DMS 273 (cell line): ENCODE measurements around the gene CYP4F12.

Experiments
- DNase-seq: peaks from one replicate; lab custom pipeline; 2025; ENCODE audit not compliant: unreplicated experiment; lab: John Stamatoyannopoulos, UW

Gene CYP4F12

DNA sequence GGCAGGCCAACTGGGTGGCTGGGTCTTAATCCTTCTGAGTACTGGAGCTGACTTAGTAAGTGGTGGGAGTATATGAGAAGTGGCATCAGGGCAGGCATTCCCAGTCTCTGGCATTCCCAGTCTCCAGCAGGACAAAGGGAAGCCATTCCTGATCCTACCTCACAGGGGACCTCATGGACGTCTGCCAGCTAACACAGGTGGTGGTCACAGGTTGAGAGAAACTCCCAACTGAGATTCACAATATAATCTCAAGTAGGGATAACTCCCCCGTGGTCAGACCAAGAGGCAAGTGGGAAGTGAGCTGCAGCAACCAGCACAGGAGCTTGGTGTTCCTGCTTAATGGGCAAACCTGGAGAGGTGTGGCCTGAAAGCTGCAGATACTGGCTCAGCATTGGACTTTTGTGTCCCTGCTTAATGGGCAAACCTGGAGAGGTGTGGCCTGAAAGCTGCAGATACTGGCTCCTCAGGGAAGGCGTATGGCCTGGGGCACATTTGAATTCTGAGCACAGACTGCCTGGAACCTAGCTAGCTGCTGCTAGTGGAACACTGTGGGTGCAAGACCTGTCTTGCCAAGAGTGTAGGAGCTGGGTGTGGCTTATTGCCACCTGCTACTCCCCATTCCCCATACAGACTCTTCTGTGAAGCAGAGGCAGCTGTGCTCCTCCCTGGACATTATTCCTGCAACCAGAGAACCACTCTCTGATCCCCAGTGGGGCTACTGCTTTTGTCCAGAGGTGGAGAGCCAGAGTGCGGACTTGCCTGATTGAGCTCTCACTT, 29.1 kb downstream of the CYP4F12 start:
- DNase-seq, result peak; percentile 65

DNA sequence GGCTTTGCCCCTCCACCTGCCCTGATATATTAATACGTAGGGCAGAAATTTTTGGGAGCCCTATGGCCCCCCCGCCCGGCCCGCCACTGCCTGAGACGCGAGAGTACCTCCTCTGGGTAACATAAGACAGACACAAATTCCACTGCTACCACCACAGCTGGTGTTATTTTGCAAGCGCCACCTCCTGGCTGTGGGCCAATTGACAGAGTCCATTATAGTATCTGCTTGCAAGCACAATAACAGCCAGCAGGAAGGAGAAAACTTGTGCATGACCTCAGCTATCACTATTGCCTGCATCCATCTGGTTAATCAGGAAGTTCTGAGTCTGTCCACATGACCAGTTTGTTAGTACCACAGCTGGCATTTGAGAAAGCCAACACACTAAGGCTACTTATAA, 29.6 kb downstream of the CYP4F12 start:
- DNase-seq, result peak; percentile 95

DNA sequence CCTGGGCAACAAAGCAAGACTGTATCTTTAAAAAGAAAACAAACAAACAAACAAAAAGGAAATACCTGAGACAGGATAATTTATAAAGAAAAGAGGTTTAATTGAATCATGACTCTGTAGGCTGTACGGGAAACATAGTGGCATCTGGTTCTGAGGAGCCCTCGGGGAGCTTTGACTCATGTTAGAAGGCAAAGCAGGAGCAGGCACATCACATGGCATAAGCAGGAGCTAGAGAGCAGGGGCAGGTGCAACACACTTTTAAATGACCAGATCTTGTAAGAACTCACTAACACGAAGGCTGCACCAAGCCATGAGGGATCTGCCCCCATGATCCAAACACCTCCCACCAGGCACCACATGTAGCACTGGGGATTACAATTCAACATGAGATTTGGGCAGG, 41.8 kb downstream of the CYP4F12 start:
- no peak for DNase-seq

DNA sequence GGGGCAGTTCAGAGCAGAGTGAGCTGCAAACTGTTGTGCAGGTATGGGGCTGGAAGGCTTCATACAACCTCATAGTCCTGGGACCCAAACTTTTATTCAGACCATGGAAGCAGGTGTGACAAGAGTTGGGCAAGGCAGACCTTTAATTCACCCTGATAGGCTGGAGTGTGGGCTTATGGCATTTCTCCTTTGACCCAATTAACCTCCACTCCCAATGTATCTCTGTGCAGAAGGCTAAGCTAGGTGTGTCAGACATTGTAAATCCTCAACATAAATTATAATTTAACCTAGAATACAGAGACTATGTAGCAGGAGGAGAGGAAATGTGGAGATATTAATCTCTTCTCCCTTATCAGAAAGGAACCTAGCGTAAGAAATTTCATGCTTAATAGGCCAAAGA, 42.8 kb downstream of the CYP4F12 start:
- DNase-seq, result no peak

DNA sequence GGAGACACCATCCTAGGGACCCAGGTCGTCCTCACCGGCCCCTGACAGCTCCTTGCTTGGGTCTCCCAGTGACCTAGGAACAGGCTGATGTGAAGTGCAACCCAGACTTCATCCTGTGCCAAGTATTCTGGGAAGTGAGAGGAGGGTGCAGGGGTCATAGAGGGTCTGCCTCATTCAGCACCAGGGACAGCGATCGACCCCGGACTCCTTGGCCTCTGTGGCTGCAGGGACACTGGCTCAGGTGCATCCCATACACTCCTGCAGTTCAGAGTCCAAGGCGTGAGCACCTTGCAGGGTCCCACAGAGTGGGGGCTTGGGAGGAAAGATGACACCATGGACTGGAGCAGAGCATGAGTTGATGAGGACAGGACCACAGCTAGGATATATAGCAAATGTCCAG, 44.9 kb downstream of the CYP4F12 start:
- DNase-seq, result no peak

DNA sequence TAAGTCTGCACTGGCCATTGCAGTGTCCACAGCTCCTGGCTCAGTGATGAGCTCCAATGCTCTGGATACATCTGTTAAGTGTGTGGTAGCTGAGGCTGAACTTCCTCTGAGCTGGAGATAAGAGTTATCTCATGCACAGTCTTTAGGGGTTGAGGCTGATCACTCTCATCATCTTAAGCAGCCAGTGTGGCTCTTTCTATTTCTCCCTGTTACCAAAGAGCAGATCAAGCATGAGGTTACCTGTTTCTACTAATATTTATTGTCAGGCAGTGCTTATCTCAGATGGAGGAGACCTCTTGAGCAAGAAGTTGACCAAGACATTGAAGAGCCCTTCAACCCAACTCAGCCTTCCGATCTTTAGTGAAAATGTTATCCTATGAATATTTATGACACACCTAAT, 48.4 kb downstream of the CYP4F12 start:
- DNase-seq, result no peak

DNA sequence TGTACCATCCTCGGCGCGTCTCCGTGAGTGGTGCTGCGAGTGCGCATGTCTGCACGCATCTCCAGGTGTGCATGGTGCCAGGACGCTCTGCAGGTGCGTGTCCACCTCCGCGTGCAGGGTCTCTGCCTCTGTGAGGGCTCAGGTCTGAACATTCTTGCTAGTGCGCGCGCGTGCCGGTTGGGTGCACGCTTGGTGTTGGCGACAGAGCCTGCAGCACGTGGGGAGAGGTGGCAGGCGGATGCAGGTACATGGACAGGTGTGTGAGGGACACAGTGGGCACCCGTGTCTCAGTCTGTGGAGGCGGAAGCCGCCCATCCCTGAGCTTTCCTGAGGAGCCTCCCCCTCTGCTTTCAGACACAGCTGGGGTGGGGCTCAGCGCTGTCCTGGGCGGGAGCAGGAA, 50.1 kb downstream of the CYP4F12 start:
- no peak for DNase-seq

DNA sequence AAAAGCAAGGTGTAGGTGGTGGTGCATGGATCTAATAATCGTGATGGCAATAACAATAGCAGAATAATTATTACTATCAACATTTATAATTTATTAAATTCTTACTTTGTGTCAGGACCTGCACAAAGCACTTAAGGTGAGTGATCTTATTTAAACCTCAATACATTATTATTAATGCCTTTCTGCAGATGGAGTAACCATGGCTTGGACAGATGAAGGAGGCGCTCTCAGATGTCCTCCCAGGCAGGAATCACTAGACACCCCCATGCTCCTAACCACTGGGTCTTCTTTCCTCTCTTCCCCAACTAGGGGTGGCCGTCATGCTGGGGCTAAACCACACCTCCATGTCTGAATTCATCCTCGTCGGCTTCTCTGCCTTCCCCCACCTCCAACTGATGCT, 54.8 kb downstream of the CYP4F12 start, which contains the start of gene OR10H2:
Gene OR10H2 (plus strand): TSS at position 301 of the 400 bp plus-strand sequence. CDS start 20 bp downstream, at position 321.
- no peak for DNase-seq

DNA sequence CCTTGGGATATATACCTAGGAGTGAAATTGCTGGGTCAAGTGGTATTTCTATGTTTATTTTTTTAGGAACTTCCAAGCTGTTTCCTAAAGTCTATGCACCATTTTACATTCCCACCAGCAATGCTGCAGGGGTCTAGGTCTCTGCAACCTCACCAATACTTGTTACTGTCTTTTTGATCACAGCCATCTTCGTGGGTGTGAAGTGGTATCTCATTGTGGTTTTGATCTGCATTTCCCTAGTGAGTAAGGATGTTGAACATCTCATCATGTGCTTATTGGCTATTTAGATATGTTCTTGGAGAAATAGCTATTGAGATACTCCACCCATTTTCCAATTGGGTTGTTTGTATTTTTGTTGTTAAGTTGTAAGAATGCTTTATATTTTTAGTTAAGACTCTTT, 57.7 kb downstream of the CYP4F12 start:
- DNase-seq, result no peak

DNA sequence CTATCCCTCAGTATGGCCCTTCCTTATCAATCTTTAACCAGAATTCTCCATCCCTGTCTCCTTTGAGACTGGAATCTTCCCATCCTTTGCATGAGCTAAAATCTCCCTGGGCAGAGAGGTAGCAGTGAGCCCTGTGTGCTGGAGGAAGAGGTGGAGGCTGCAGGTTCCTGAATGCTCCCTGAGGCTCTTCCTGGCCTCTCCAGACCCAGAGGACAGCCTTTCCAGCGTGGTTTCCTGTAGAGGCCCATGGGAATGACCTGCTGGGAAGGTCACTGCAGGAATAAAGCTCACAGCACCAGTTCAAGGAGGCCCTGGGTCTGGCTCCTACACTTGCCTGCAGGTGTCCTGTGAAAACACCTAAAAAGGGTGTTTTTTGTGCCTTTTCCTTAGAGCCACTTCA, 59.5 kb downstream of the CYP4F12 start:
- no peak for DNase-seq

DNA sequence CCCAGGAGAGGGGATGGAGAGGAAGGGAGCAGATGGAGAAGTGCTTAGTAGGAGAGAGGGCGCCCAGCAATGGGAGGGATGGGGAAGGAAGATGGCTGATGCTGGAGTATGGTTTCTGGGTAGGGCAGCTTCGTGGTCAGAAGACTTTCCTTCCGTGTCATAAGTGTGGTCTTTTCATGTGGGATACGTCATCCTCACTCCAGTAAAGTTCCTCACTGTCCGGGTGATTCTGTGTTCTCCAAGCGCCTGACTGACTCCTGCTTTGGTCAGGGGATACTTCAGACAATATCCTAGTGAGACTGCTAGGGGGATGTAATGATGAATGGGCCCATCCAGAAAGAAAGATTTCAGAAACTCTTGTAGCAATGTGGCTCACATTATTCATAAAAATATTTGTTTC, 61.0 kb downstream of the CYP4F12 start:
- no peak for DNase-seq

DNA sequence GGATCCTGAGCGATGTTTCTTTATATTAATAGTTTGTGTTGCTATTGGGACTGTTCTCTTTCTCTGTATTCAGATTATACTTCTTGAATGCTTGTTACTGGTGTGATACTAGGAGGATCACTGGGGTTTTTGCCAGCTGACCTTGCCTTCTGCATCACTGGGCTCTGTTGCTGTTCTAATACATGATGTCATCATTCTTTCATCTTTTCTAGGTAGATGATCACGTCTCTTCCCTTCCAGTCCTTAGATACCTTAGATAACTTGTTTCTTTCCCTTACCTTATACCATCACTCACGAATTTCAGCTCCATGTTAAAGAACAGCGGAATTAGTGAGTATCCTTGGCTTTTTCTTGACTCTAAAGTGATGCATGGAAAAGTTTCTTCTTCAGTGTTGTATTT, 64.8 kb downstream of the CYP4F12 start, which contains the start of gene OR10H3:
Gene OR10H3 (plus strand): TSS at position 264 of the 400 bp plus-strand sequence. CDS start 3,408 bp downstream, outside the sequence.
- no peak for DNase-seq

DNA sequence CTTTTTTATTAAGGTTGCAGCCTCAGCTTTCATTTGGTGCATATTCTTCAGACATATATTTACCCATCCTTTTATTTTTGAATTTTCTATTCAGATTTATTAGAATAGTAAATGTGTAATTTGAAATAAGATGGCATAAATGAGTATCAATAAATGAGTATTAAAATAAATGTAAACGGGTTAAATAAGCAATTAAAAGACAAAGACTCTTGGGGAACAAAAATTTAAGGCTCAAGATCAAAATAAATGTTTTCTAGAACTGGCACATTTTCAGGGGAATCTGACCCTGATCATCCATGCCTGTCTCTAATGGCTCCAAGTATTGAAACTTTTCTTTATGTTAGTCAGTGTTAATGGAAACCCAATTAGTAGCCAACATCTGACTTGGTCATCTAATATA, 67.9 kb downstream of the CYP4F12 start:
- no peak for DNase-seq
